Prostate gland (tissue), 2 donors: ENCODE measurements around the gene SYT12.

Experiments
- POLR2A ChIP-seq: fragments of 450-650 bp; IDR thresholded peaks from one replicate; pipeline ENCODE4 v1.6.1; 2016; ENCODE audit warnings: antibody characterized with exemption, mild to moderate bottlenecking
- TF ChIP-seq, protein P1 (sequence below), 4 experiments: fragments of 200-600 bp in 2 of 4; fragments of 450-650 bp in 2 of 4; sonication (generic) in 2 of 4; IDR thresholded peaks; 1 replicate in 3 of 4; 2 replicates in 1 of 4; pipeline ENCODE4 v1.5.1; 2016 to 2019; ENCODE audit warnings: antibody characterized with exemption in 4 of 4, mild to moderate bottlenecking in 2 of 4, moderate library complexity in 2 of 4

DNA sequence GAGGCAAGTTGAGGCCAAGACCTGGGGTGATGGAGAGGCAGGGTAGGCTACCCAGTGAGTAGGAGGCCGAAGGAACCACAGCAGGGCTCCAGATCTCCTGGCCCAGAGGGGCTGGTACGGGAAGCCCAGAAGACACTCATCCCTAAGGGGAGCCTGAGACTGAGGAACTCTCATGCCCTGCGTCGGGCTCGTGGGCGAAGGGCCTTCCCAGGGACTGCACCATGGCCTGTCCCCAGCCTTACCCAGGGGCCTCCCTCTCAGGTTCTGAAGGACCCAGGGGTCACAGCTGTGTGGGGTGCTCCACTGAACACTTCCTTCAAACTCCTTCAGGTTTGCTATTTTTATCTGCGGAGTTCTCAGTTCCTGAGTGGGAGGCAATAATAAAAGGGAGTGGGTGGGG is 15.8 kb upstream of the SYT12 start:
- no peak for TF ChIP-seq POLR2A
- TF ChIP-seq, protein P1, sequence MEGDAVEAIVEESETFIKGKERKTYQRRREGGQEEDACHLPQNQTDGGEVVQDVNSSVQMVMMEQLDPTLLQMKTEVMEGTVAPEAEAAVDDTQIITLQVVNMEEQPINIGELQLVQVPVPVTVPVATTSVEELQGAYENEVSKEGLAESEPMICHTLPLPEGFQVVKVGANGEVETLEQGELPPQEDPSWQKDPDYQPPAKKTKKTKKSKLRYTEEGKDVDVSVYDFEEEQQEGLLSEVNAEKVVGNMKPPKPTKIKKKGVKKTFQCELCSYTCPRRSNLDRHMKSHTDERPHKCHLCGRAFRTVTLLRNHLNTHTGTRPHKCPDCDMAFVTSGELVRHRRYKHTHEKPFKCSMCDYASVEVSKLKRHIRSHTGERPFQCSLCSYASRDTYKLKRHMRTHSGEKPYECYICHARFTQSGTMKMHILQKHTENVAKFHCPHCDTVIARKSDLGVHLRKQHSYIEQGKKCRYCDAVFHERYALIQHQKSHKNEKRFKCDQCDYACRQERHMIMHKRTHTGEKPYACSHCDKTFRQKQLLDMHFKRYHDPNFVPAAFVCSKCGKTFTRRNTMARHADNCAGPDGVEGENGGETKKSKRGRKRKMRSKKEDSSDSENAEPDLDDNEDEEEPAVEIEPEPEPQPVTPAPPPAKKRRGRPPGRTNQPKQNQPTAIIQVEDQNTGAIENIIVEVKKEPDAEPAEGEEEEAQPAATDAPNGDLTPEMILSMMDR (IDR thresholded peaks at IDR 0.05), result no peak
